GM18870 (cell line): ENCODE data around the gene EEA1.

ENCODE experiments used
- ATAC-seq: cut with Tn5 transposase; IDR thresholded peaks from one replicate; pipeline ENCODE4 v1.9.1; 2021; ENCODE audit warnings: moderate library complexity; ENCODE audit not compliant: unreplicated experiment

The EEA1 gene

DNA sequence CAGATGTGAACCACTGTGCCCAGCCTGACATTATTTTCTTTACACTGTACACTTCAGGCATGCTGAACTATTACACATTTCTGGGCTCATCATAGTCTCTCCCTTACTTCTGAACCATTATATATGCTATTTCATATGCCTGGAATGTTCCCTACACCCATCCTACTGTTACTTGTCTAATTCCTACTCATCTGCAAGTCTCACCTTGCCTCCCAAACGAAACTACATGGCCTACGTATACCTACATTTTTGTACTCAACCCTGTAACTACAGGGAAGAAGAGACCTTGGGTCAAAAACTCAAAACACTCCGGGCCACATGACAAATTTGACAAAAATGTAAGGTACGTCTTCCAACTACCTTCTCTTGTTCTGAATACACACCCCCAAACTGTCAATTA is 9.5 kb upstream of the EEA1 start:
- no peak for ATAC-seq

DNA sequence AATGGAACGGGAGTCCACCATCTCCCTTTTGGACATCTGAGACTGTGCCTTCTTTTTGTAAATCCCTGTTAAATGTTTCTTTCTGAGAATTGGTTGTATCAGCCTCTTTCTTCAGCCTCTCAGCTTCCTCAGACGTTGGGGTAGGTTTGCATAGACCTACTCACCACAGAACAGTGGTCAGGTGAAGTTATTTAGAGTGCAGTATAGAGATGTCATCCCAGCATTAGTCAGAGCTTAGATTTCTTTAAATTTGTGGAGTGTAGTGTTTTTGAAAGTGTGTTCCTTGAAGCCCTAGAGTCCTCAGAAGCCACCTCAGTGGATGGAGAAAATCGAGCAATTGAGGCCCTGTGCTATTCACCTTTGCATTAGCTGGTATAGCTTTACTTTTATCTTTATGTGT is 8.9 kb upstream of the EEA1 start:
- no peak for ATAC-seq

DNA sequence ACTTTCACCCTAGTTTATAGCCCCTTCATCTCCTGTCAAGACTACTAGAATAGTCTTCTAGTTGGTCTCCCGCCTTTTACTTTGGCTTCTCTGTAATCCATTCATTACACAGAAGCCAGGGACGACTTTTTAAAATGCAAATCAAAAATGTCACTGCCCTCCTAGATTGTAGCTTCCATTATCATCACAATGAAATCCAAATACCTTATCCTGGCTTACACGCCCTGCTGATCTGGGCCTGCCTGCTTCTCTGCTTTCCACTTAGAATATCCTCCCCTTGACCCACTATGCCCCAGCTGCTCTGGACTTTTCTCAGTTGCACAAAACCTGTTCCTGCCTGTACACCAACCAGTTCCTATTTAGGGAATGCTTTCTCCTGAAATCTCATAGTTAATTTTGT is 4.5 kb upstream of the EEA1 start:
- ATAC-seq, result no peak

DNA sequence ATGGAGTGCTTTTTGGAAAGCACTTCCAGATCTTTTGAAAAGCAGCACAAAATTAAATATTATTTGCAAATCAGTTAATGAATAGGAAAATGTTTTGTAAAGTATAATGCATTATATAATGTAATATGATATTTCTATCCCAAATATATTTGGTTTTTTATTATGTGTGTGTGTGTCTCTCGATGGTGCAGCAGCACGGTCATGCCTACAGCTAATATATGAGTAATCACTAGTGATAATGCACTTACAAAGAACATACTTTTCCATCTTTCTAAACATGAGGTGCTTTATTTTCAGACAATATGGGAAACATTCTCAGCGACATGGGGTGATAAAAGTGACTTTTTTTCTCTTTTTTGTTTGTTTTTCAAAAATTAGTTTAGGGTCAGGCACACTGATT is 1.3 kb upstream of the EEA1 start:
- no peak for ATAC-seq

DNA sequence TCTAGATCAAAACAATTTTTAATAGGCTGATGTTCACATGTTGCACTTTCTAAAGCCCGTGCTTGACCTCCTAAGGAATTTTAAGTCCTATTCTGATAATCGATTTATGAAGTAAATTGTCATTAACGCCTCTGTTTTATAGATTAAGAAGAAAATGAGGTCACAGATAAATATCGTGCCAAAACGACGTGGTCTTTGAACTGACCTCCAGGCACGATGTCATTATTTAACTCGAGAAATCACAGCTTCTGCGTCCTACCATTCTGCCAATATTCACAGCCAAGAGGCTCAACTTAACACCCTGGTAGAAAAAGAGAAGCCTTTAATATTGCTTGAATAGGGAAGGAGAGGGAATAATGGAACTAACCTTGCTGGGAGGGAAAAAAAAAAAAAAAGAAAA is 888 bp upstream of the EEA1 start:
- ATAC-seq, result no peak

DNA sequence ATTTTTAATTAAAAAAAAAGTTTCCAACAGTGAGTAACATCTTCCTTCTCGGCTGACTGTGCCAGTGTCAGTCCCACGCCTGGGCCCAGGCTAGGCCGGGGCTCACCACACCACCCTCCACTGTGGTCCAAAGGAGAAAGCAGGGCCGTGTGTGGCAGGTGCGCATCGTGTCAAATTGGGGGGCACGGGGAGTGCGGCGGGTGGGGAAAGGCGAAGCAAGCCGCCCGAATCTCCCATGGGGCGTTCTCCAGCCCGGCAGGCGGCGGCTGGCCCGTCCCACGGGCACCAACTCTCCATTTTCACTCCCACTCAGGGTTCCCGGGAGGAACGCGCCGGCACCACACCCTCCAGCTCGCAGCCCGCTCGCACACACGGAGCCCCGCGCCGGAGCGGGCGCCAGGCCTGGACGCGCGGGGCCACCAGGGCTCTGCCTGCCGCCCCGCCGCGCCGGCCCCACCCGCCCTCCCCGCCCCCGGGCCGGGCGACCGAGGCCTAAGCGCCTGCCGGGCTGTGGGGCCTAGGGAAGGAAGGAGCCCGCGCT is 604 bp downstream of the EEA1 start:
- peak; percentile 5 for ATAC-seq

DNA sequence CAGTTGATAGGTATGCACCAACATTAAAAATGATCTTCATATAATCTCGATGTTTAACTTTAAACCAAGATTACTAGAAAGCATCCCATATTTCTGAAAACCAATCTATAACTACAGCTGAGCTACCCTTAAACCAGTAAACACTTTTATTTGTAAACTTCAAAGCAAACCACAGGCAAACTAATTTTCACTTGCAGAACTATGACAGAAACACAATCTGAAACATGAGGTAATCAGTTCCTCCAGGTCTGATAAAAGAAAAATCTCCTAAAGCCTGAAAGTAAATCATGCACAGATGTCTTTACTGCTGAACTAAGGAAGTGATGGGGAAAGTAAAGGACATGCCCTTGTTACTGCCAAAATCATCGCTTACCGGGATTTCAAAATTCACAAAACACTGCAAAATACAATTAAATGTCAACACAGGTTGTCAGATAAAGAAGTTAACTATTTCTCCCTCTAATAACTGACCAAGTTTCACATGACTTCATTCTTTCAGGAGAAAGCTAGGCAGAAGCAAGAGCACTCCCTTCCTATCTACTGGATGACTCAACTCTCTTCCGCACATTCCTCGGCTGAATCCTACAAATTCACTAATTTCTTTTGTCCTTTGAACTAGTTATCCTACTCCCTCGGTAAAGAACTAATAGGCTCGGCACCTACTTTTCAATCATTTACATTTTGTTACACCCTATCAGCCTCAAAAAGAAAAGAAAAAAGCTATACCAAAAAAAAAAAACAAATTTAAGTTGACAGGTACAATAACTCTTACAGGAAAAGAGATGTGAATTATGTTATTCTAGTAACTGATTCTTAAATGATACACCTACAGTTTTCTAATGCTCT is 1.4 kb downstream of the EEA1 start:
- peak; percentile 29 for ATAC-seq

DNA sequence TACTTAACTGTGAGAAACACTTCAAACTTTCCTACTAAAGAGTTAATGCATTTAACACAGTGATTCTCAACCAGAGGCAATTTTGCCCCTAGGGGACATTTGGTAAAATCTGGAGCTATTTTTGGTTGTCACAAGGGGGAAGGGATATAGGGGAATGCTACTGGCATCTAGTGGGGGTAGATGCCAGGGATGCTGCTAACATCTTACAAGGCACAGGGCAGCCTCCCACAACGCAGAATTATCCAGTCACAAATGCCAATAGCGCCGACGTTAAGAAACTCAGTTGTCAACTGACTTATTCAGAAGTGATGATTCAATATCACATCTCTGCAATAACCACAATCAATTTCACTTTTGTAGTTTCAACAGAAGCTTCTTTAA is 2.0 kb downstream of the EEA1 start:
- ATAC-seq, result peak; percentile 30

DNA sequence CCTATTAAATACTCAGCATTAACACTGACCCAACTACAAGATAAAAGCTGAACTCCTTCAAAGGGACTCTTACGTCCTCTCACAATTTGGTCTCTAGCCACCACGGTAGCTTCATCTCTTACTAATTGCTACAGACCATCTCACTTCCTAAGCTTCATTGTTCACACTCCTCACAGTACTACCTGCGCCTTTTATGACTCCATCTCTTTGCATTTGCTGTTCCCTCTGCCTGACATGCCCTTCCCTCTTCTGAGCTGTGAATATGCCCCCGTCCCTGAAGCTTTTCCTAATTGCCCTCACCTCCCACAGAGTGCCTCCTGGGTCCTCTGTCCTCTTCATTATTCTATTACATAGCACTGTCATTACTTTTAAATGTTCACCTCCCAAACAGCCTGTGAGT is 2.5 kb downstream of the EEA1 start:
- ATAC-seq, result no peak

DNA sequence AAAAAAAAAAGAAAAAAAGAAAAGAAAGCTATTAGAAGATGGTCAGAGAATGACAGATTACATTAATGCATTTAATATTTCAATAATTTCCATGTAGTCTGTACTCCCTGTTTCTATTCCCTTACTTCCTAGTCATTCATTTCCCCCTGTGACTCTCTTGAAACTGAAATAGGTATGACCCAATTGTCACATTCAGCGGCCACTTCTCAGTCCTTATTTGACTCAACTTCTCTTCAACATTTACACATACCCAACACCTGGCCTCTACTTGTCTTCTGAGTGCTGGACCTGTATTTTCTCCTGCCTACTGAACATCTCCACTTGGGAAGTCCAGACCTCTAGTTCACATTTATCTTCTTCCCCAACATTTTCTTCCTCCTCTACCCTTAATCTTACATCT is 7.2 kb downstream of the EEA1 start:
- ATAC-seq, result peak; percentile 94

DNA sequence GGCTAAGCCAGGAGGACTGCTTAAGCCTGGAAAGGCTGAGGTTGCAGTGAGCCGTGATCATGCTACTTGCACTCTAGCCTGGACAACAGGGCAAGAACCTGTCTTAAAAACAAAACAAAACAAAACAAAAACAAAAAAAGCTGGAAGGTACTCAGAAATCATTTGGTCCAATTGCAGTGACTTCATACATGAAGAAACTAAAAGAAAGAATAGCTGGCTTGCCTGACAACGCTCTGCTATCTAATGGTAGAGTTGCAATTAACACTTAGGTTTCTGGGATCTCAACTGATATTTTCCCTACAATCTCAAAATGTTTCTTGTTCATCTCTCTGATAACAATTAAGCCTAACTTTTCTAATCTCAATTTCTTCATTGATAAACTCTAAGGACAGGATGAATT is 13.7 kb downstream of the EEA1 start:
- ATAC-seq, result no peak

DNA sequence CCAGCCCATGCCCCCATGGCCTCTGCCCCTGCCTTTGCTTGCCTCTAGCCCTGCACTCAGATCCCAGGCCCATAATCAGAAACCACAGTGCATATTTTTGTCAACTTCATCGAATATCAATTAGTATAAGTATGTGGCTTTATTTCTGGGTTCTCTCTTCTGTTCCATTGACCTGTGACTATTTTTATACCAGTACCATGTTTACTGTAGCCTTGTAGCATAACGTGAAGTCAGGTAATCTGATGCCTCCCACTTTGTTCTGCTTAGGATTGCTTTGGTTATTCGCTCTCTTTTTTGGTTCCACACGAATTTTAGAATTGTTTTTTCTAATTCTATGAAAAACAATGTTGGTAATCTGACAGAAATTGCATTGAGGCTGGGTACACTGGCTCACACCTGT is 14.9 kb downstream of the EEA1 start:
- ATAC-seq, result no peak

DNA sequence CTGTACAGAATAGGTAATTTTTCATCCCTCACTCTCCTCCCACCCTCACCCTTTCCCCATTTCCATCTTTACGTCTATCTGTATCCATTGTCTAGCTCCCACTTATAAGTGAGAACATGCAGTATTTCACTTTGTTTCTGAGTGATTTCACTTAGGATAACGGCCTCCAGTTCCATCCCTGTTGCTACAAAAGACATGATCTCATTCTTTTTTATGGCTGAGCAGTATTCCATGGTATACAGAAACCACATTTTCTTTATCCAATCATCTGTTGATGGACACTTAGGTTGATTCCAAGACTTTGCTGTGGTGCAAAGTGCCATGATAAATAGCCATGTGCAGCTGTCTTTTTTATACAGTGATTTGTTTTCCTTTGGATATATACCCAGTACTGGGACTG is 16.4 kb downstream of the EEA1 start:
- ATAC-seq, result no peak

DNA sequence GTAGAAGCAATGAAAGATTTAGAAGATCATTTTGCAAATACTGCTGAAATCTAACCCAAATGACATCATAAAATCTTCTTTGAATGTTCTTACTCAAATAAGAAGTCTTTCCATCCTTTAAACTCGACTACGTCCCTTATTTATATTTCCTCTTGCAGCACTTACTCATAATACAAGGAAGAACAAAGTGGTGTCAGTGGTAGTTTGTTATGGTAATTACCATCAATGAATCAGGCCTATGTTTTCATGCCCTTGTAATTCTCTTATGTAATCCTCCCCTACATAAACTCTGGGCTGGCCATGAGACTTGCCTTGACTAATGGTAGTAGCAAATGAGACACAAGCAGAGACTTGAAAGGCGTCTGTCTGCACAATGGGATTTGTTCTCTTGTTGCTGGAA is 17.0 kb downstream of the EEA1 start:
- ATAC-seq, result no peak

DNA sequence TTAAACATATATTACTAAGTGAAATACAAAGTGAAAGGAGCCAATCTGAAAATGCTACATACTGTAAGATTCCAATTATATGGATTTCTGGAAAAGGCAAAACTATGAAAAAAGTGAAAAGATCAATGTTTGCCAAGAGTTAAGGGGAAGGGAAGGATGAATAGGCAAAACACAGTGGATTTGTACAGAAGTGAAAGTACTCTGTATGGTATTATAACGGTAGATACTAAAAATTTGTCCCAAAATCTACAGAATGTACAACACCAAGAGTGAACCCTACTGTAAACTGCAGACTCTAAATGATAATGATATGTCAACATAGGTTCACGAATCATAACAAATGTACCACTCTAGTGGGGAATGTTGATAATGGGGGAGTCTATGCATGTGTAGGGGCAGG is 17.8 kb downstream of the EEA1 start:
- ATAC-seq, result no peak

DNA sequence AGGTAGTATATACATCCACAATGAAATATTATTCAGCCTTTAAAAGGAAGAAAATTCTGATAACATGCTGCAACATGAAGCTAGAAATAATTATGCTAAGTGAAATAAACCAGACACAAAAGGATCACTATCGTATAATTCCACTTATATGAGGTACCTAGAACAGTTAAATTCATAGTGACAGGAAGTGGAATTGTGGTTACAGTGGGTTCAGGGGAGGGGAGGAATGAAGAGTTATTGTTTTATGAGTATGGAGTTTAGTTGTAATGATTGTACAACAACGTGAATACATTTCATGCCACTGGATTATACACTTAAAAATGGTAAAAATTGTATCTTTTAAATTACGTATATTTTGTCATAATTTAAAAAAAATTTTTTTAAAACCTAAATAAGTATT is 21.0 kb downstream of the EEA1 start:
- ATAC-seq, result no peak

DNA sequence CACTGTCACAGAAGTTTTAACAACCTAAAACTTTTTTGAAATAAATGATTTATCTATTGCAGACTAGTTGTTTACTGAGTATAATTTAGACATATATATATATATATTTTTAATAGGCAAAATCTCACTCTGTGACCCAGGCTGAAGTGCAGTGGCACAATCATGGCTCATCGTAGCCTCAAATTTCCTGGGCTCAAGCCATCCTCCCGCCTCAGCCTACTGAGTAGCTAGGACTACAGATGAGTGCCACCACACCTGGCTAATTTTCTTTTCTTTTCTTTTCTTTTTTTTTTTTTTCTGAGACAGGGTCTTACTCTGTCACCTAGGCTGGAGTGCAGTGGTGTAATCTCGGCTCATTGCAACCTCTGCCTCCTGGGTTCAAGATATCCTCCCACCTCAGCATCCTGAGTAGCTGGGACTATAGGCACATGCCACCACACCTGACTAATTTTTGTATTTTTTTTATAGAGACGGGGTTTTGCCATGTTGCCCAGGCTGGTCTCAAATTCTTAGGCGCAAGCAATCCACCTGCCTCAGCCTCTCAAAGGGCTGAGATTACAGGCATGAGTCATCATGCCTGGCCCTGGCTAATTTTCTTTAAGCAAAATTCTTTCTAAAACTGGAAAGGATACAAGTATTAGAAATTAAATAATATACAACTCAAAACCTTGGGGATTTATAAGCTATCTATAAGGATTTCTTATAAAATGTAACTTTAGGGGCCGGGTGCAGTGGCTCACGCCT is 23.1 kb downstream of the EEA1 start:
- no peak for ATAC-seq

DNA sequence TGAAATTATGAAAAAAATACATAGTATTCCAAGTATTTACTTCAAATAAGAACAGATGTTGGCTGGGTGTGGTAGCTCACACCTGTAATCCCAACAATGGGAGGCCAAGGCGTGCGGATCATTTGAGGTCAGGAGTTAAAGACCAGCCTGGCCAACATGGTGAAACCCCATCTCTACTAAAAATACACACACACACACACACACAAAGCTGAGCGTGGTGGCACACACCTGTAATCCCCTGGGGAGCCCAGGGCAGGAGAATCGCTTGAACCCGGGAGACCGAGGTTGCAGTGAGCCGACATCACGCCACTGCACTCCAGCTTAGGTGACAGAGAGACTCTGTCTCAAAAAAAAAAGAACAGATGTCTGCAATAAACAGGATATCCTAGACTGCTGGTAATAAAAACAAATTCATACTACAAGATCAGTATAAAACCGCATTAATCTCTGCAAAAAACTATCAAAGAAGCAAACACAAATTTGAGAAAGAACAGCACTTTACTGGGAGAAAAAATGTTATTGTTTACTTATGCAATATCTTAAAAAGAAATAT is 23.8 kb downstream of the EEA1 start:
- no peak for ATAC-seq

DNA sequence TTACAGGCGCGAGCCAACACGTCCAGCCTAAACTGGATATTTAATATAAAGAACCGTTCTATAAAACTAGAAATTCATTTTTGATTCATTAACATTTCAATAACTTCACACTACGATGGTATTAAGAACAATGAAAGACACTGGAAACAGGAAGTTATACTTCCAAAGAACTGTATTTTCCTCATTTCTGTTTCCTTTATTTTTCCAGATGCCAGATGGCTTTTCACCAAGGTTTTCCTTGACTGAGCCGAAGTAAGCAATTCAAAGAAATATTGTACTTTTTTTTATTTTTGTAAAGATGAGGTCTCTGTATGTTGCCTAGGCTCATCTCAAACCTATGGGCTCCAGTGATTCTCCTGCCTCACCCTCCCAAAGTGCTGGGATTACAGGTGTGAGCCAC is 28.2 kb downstream of the EEA1 start:
- no peak for ATAC-seq

DNA sequence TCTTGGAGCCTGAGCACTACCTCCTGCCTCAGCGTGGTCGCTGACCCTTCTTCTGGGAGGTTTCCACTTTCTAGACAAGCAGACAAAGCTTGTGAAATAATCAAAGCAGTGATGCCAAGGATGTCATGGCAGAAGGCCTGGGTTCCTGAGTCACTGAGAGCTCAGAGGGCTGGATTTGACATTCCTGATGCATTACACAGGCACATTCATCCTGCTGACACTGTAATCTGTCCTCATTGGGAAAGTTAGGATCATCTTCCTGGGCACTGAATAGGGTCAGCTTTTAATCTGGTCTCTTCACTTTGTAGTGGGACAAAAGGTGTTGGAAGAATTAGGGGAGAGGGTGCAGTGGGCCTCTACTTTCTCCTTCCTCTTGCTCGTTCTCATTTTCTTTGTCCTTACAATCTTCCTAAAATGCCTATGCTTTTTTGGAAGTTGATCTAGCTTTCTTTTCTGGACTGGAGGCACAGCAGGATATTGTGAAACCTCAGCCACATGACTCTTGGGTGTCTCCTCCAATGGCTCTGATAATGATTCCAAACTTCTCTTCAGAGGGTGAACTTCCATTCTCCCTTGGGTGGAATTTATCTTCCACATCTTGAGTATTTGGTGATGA is 29.6 kb downstream of the EEA1 start:
- ATAC-seq, result no peak

DNA sequence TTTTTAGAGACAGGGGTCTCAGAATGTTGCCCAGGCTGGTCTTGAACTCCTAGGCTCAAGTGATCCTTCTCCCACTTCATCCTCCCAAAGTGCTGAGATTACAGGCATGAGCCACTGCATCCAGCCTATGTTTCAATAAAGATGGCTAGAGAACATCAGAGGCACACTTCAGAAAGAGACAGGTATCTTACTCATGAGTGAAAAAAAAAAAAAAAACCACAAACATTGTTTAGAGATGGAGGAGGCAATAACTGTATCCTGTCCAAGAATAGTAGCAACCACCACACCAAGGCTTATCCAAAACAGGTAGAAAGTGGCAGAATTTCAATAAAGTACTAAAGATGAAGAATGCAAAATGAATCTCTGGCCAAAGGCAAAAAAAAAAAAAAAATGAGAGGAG is 30.3 kb downstream of the EEA1 start:
- no peak for ATAC-seq

DNA sequence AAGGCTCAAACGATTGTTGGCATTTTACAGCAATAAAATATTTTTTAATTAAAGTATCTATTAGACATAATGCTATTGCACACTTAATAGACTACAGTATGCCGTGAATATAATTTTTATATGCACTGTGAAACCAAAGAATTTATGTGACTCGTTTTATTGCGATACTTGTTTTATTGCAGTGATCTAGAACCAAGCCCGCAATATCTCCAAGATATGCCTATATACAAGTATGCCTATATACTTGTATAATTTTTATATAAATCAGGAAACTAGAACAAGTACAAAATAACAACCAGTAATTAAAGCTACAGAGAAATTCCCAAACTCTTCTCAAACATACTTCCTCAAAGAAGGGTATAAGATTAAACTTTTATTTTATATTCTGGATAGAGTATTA is 31.3 kb downstream of the EEA1 start:
- ATAC-seq, result no peak
